Stimulated activated CD8-positive, alpha-beta memory T cell treated with anti-CD3 and anti-CD28 coated beads, Interleukin-7, amount 100 ng/mL, for 48 hours (primary cell): ENCODE measurements around the gene RNF144A.

Source experiments
- DNase-seq, 2 donors: peaks; one replicate each; pipeline ENCODE4 v3.0.0-alpha.2; 2020; ENCODE audit warnings: low read depth in 1 of 2; ENCODE audit errors: extremely low read depth in 1 of 2

Gene RNF144A

GRCh38 chr2:7020059-7020458 is 102.8 kb downstream of the RNF144A start:
- DNase-seq = no peak

- no peak for DNase-seq
Observed at GRCh38 chr2:7020468-7020867, 103.3 kb downstream of the RNF144A start.

- no peak for DNase-seq
Observed at GRCh38 chr2:7020939-7021470, 103.8 kb downstream of the RNF144A start.

DNA sequence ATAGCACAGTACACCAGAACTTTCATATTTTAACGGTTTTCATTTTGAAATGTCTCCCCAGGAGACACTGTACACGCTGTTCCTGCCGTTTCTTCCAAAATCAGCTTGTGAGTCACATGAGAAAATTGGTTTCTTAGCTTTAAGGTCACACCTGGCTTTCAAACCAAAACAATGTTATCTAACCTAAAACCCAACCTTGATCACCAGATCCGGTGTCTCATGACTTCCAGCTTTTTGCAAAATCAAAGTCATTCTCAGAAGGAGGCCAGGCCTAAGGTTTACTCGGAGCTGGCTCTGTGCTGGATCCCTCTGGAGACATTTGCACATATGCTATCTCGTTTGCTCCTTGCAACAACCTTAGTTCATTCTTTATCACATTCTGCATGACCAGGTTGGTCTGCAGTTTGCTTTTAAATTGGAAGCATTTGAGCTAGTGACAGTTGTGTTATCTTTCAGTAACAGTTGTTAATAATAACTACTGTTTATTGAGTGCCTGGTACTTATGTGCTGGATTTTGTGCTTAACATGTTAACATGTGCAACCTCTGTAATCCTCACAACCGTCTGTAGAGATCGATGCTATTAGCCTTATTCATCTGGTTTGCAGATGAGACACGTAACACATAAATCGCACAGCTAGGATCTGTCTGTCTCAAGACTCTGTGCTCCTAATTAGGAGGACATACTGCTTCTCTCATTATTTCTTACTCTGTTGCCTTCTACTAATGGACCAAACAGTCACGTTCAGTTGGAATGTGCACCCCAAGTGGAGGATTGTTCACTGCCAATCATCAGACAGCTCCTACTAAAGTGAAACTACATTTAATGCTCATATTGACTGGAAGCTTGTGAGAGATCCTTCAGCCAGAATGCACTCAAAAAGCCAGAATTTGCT is 105.5 kb downstream of the RNF144A start:
- DNase-seq = no peak

DNA sequence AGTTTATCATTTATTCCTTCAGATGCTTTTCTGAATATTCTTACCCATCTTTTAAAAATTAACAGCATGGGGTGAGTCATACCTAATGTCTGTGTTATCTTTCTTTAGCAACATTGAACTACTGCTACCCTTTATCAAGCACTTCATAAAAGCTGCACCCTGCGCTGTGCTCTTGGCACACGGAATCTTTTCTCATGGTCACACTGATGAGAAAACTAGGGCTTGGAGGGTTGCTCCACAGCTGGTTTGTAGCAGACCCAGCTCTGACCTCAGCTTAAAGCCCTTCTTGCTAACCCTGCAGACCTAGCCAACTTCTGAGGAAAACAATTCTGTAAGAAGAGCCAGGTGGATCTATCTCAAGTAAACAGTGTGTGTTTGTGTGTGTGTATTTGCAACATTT is 106.3 kb downstream of the RNF144A start:
- no peak for DNase-seq

GRCh38 chr2:7024261-7024660 is 107.0 kb downstream of the RNF144A start:
- no peak for DNase-seq

DNA sequence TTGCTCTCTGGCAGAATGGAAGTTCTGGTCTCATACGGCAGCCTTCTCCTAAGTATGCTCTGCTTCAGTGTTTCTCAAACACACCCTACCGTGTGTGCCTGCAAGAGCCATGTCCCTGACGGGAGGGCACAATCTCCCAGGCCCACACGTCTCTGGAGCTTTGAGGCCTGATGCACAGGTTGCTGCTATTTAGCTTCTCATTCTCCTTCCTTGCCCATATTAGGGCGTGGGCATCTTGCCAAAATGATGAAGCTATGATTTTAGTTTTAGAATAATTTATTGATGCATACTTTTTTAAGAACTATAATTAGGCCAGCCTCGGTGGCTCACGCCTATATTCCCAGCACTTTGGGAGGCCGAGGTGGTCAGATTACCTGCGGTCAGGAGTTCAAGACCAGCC is 107.9 kb downstream of the RNF144A start:
- no peak for DNase-seq

DNA sequence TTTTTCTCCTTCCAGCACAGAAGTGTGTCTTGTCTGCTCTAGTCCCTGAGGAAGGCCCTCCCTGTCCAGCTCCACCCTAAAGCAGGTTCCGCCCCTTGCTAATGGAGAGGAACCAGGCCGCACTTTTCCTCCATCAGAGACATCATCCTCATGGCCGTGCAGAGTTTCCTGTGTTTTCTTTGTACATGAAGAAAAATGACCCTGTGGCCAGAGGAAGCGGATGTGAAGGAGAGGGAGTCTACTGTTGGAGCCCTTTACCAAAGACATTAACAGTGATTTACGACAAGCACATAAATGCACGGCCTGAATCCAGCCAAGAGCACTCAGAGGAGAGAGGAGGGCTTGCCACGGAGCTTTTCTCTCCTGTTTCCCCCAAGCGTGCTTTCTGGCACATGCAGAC is 109.5 kb downstream of the RNF144A start:
- DNase-seq = no peak

DNA sequence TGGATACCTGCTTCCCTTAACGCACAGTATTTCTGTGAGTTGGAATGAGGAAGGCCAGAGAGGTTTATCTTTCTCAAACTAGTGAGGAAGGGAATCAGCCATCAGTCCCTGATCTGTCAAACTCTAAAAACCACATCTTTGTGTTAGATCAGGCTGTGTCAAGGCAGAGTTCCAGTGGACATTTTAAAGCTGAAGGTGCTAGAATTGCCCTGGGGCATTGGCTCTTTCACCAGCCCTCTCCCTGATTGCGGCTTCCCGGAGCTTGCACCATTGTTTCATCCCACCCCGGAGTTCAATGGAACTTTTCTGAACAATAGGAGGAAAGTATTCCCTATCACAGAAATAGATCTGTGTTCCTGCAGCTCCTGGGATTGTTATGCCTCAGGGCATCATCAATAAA is 110.2 kb downstream of the RNF144A start:
- DNase-seq = no peak

GRCh38 chr2:7027956-7028655 is 110.9 kb downstream of the RNF144A start:
- DNase-seq = no peak

DNA sequence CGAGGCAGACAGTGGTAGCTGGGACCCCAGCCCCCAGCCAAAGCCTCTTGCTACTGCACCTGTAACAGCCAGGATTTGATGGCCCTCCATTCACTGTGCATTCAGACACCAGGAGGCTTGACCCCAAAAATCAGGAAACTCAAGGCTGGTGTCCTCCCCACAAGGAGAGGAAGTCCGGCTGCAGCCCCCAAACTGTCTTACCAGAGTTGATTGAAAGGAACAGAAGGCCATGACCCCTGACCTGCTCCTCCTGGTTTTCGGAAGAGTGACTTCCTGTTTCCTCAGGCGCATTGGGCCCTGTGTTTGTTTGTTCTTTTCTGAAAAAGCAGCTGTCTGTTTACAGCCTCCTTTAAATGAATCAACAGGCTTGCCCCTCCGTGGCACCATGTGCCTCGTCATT is 111.6 kb downstream of the RNF144A start:
- DNase-seq = no peak

DNA sequence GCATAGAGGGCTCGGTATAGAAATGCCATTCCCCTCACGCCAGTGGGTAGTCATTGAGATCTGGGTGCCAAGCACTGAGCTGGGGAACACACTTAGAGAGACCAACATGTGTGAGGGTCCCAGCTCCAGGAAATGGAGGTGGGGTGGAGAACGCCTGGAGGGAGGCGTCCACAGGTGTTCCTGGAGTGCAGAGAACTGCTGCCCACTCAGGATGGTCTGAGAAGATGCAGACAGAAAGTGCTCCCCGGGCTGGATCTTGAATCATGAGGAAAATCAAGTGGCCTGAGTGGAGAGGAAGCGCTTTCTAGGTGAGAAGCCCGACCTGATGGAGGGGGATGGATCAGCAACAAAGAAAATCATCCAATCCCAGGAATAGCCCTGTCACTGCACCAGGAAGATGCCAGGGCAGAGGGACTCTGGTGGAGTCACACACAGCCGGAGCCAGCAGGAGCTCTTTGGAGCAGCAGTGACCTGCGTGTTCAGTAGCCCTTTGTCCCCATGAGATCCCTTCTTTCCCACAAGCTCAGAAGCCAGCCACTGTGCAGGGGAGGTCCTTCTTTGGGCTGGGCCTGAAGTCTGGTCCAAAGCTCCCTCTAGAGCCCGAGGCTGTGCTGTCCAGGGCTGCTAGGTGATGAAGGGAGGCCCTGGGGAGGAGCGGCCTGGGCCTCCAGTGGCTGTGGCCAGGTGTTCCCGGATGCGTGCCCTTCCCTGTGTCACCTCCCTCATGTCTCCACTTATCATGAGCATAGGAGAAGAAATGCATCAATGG is 112.3 kb downstream of the RNF144A start:
- no peak for DNase-seq

- no peak for DNase-seq
Observed at GRCh38 chr2:7030810-7031209, 113.6 kb downstream of the RNF144A start.

GRCh38 chr2:7031547-7032245 is 114.5 kb downstream of the RNF144A start:
- DNase-seq = no peak

- no peak for DNase-seq
Observed at GRCh38 chr2:7032371-7032770, 115.2 kb downstream of the RNF144A start.

- DNase-seq = no peak
Observed at GRCh38 chr2:7033136-7033960, 116.1 kb downstream of the RNF144A start.

- no peak for DNase-seq
Observed at GRCh38 chr2:7034303-7034702, 117.1 kb downstream of the RNF144A start.

GRCh38 chr2:7035884-7036283 is 118.7 kb downstream of the RNF144A start:
- DNase-seq = no peak
